Cardiac septum (tissue), 1 donor: ENCODE measurements around the gene CFAP97. TPM values are rescaled to one million over a fixed set of nuclear protein-coding genes. Genes with fewer than 3 reads are reported as not detected.
A peak's percentile ranks its signal among the peaks of the same experiment; 100 is the strongest.
"Not testable (repeated sequence)": the region's sequence is repeated elsewhere in the genome, so short reads cannot be mapped to it uniquely, and the experiment has no call there.

Source experiments
- DNase-seq: peaks from one replicate; pipeline ENCODE4 v3.0.0-alpha.2; 2020; ENCODE audit warnings: low spot score
- intact Hi-C: fragments of 100-400 bp; cut with DNase I; formaldehyde crosslinking; loops from one replicate; pipeline ENCODE4 v1.14.0; 2022
- total RNA-seq: library from RNA; stranded (reverse); fragmentation: NEBNext Ultra II Directional; extraction: Animal tissue kit (Norgen Biotek cat#: 25700); gene quantifications from one replicate; pipeline ENCODE4 v1.2.1, GENCODE V29; 2021
- donor health status: DM: no; HTN: no; CAD: no.

CFAP97 gene
- total RNA-seq, 1 donor from 2014 or later: 14.9 TPM

- no peak for DNase-seq
- intact Hi-C loops: no loop called here
Measured at GRCh38 chr4:185225940-185226339, 22.1 kb upstream of the CFAP97 start.

GRCh38 chr4:185224597-185224996 lies 20.8 kb upstream of the CFAP97 start:
- DNase-seq: no peak
- intact Hi-C loops: no loop called here

- no peak for DNase-seq
- intact Hi-C loops: no loop called here
Measured at GRCh38 chr4:185222598-185222997, 18.8 kb upstream of the CFAP97 start.

- intact Hi-C loops: no loop called here
Measured at GRCh38 chr4:185221912-185222311, 18.1 kb upstream of the CFAP97 start.

GRCh38 chr4:185221491-185221890 lies 17.7 kb upstream of the CFAP97 start:
- DNase-seq: no peak
- intact Hi-C loops: no loop called here

More at GRCh38 chr4:185221912-185222311, 18.1 kb upstream of the CFAP97 start:
- no peak for DNase-seq

GRCh38 chr4:185219551-185220344 lies 15.9 kb upstream of the CFAP97 start:
- intact Hi-C loops: no loop called here
- peak; percentile 66 for DNase-seq

GRCh38 chr4:185218312-185218711 lies 14.5 kb upstream of the CFAP97 start:
- DNase-seq: peak; percentile 56
- intact Hi-C loops: no loop called here

- DNase-seq: no peak
- intact Hi-C loops: no loop called here
Measured at GRCh38 chr4:185217408-185217975, 13.7 kb upstream of the CFAP97 start.

- DNase-seq: no peak
- intact Hi-C loops: no loop called here
Measured at GRCh38 chr4:185215261-185215660, 11.5 kb upstream of the CFAP97 start.

- intact Hi-C loops: no loop called here
Measured at GRCh38 chr4:185213877-185214276, 10.1 kb upstream of the CFAP97 start.

GRCh38 chr4:185212581-185212980 lies 8.8 kb upstream of the CFAP97 start:
- peak; percentile 36 for DNase-seq
- intact Hi-C loops: no loop called here

More at GRCh38 chr4:185213877-185214276, 10.1 kb upstream of the CFAP97 start:
- peak; percentile 22 for DNase-seq

GRCh38 chr4:185211641-185212040 lies 7.8 kb upstream of the CFAP97 start:
- intact Hi-C loops: no loop called here
- no peak for DNase-seq

- no peak for DNase-seq
- intact Hi-C loops: no loop called here
Measured at GRCh38 chr4:185211035-185211434, 7.2 kb upstream of the CFAP97 start.

- intact Hi-C loops: loop anchor here (1.0 kb wide), 1 partner anchor 186 kb away; the partner anchor contains the start of gene ANKRD37
Measured at GRCh38 chr4:185210102-185210981, 6.5 kb upstream of the CFAP97 start.

GRCh38 chr4:185209852-185210101 lies 6.0 kb upstream of the CFAP97 start:
- intact Hi-C loops: loop anchor here (1.0 to 10.0 kb wide), 2 partner anchors 187 to 385 kb away; partner anchors contain the start of gene ANKRD37
- not testable (repeated sequence) for DNase-seq

More at GRCh38 chr4:185210102-185210981, 6.5 kb upstream of the CFAP97 start:
- peak; percentile 80 for DNase-seq

GRCh38 chr4:185209031-185209851 lies 5.4 kb upstream of the CFAP97 start, which contains the start of gene SNX25:
Gene SNX25, plus strand, starts transcription at chr4:185209598. Its CDS starts 229 bp downstream, at chr4:185209827.
- intact Hi-C loops: loop anchor here (10.0 kb wide), 1 partner anchor 386 kb away; no protein-coding TSS in a partner anchor
- DNase-seq: peak; percentile 91

- DNase-seq: peak; percentile 41
- intact Hi-C loops: loop anchor here (10.0 kb wide), 1 partner anchor 387 kb away; no protein-coding TSS in a partner anchor
Measured at GRCh38 chr4:185207466-185207865, 3.7 kb upstream of the CFAP97 start.

- DNase-seq: no peak
- intact Hi-C loops: loop anchor here (10.0 kb wide), 1 partner anchor 389 kb away; no protein-coding TSS in a partner anchor
Measured at GRCh38 chr4:185205697-185206342, 2.0 kb upstream of the CFAP97 start.
